Motor neuron (in vitro differentiated cells): Measurements from ENCODE around the gene BMP2K. TPM values are rescaled to one million over a fixed set of nuclear protein-coding genes. Genes with fewer than 3 reads are reported as not detected.

Experiments used
- ATAC-seq, 8 experiments: fragments of 200-7000 bp; cut with Tn5 transposase; replicated peaks in 6 of 8; 2 replicates each; pipeline ENCODE4 v1.8.0; 2021; ENCODE audit warnings: mild to moderate bottlenecking in 8 of 8, moderate library complexity in 8 of 8
- H3K27ac ChIP-seq, 2 donors: fragments of 250-450 bp; sonication (Bioruptor Pico); 2 replicates each; pipeline ENCODE4 v1.9.0; 2021; ENCODE audit warnings: antibody characterized with exemption in 2 of 2, mild to moderate bottlenecking in 2 of 2, moderate library complexity in 1 of 2
- H3K4me1 ChIP-seq, 2 donors: fragments of 250-450 bp; sonication (Bioruptor Pico); replicated peaks in 1 of 2; 2 replicates each; pipeline ENCODE4 v1.6.1; 2021; ENCODE audit warnings: antibody characterized with exemption in 2 of 2, mild to moderate bottlenecking in 2 of 2, moderate library complexity in 1 of 2
- H3K4me3 ChIP-seq, 5 donors: fragments of 250-450 bp; sonication (Bioruptor Pico); 2 replicates each; pipeline ENCODE4 v1.9.0; 2021; ENCODE audit warnings: antibody characterized with exemption in 5 of 5, mild to moderate bottlenecking in 5 of 5, moderate library complexity in 4 of 5
- WGBS, 10 experiments: fragments of 450-650 bp; shearing (Covaris generic); methylation state at CpG; one replicate each; pipeline ENCODE4 v1.0.0; 2022; 5-methylcytosine and 5-hydroxymethylcytosine counted together
- in situ Hi-C, 9 experiments: fragments of 400-800 bp; cut with MboI; loops; one replicate each; pipeline ENCODE4 v1.15.0; 2021; ENCODE audit warnings: low sequenced_read_pairs in 9 of 9, low pct_unique_long_range_greater_than_20kb in 2 of 9; ENCODE audit not compliant: unreplicated experiment in 9 of 9
- total RNA-seq, 8 experiments: library from RNA; unstranded; fragments of 300-600 nt; gene quantifications; 2 replicates each; pipeline versions ENCODE4 v1.2.3 to v1.2.4, GENCODE V29; 2022

BMP2K gene
- total RNA-seq, result 10 to 100 TPM; 10.4 to 41.7 (median 17.4) TPM

DNA sequence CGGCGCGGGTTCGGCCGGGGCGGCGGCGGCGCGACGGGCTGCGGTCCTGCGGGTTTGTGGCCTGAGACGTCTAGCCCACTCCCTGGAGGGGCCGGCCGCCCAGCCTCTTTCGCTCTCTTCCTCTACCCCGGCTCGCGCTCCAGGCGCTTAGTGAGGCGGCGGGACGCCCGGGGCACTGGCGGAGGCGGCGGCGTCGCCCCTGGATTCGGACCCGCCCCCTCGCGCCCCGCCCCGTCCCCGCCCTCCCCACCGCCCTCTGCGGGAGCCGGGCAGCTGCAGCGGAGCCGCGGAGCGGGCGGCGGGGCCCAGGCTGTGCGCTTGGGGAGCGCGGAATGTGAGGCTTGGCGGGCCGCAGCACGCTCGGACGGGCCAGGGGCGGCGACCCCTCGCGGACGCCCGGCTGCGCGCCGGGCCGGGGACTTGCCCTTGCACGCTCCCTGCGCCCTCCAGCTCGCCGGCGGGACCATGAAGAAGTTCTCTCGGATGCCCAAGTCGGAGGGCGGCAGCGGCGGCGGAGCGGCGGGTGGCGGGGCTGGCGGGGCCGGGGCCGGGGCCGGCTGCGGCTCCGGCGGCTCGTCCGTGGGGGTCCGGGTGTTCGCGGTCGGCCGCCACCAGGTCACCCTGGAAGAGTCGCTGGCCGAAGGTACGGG is at the start of gene BMP2K:
Gene BMP2K, plus strand, starts transcription at position 272 of the 650 bp plus-strand sequence. Its CDS starts 194 bp downstream, at position 466.
- WGBS, 10 experiments, result no CpG with 5 or more reads among the region's 95 CpGs
- peak within 1 kb of the TSS; percentile 85 to 97 for H3K27ac ChIP-seq
- H3K4me1 ChIP-seq, result peaks cover 13 to 24% of the 10 kb centered on the region in 2 donors
- H3K4me3 ChIP-seq, result peak within 1 kb of the TSS; percentile 78 to 100 (median 96)
- ATAC-seq, result peak; percentile 73 to 88 (median 85)
- in situ Hi-C loops, result no loop called here

GRCh38 chr4:78726546-78726945 is 49.6 kb upstream of the BMP2K start:
- in situ Hi-C loops, result no loop called here
- ATAC-seq, result no peak
- Histone ChIP-seq H3K27ac (no peak overlapping the region), H3K4me3 (no peak overlapping the region), H3K4me1 (peaks cover 0 to 3% of the 10 kb centered on the region in 2 donors)
- 57 to 100% (median 88%) methylated on average over 1 of the region's 1 CpG for WGBS, 10 experiments

GRCh38 chr4:78732332-78733104 is 43.6 kb upstream of the BMP2K start:
- no peak for ATAC-seq
- in situ Hi-C loops, result no loop called here
- 45 to 100% (median 82%) methylated on average over 1 to 3 of the region's 3 CpGs; no CpG with 5 or more reads in 2 of the 10 experiments for WGBS, 10 experiments

GRCh38 chr4:78734441-78735162 is 41.5 kb upstream of the BMP2K start:
- WGBS, 10 experiments, result 78 to 96% (median 90%) methylated on average over 1 to 3 of the region's 3 CpGs; no CpG with 5 or more reads in 1 of the 10 experiments
- Histone ChIP-seq H3K4me1 (no peaks in the 10 kb centered on the region), H3K27ac (no peak overlapping the region), H3K4me3 (no peak overlapping the region)
- no peak for ATAC-seq
- in situ Hi-C loops, result no loop called here

More at GRCh38 chr4:78732332-78733104, 43.6 kb upstream of the BMP2K start:
- no peak overlapping the region for H3K4me3 ChIP-seq
- H3K27ac ChIP-seq, result no peak overlapping the region
- no peaks in the 10 kb centered on the region for H3K4me1 ChIP-seq

GRCh38 chr4:78735697-78736096 is 40.5 kb upstream of the BMP2K start:
- Histone ChIP-seq H3K4me3 (no peak overlapping the region), H3K27ac (no peak overlapping the region), H3K4me1 (no peaks in the 10 kb centered on the region)
- in situ Hi-C loops, result no loop called here
- ATAC-seq, result no peak

DNA sequence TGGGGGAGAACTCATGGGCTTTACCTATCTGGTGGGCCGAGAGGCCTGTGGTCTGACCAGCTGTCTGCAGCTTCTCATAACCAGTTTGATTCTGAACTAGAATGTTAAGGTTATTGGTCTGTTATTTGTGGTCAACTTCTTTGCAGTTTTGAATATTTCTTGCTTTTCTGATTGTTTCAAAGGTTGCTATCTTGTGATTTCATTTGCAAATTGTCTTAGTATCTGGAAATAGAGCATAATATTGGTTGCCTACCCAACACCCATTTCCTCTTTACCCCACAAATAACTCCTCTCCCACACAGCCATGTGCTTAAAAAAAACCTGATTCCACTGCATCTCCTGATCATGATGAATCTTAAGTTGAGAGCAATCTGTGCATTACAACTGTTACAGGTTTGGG is 39.1 kb upstream of the BMP2K start:
- 40 to 100% (median 92%) methylated on average over 1 of the region's 1 CpG; no CpG with 5 or more reads in 6 of the 10 experiments for WGBS, 10 experiments
- ATAC-seq, result peak in 1 of 8 experiments; percentile 35
- H3K27ac ChIP-seq, result no peak overlapping the region
- in situ Hi-C loops, result no loop called here
- no peaks in the 10 kb centered on the region for H3K4me1 ChIP-seq
- no peak overlapping the region for H3K4me3 ChIP-seq

GRCh38 chr4:78737973-78738372 is 38.2 kb upstream of the BMP2K start:
- in situ Hi-C loops, result no loop called here
- no peak for ATAC-seq
- Histone ChIP-seq H3K4me1 (no peaks in the 10 kb centered on the region), H3K4me3 (no peak overlapping the region), H3K27ac (no peak overlapping the region)
- 14 to 60% (median 50%) methylated on average over 1 of the region's 2 CpGs; no CpG with 5 or more reads in 5 of the 10 experiments for WGBS, 10 experiments

DNA sequence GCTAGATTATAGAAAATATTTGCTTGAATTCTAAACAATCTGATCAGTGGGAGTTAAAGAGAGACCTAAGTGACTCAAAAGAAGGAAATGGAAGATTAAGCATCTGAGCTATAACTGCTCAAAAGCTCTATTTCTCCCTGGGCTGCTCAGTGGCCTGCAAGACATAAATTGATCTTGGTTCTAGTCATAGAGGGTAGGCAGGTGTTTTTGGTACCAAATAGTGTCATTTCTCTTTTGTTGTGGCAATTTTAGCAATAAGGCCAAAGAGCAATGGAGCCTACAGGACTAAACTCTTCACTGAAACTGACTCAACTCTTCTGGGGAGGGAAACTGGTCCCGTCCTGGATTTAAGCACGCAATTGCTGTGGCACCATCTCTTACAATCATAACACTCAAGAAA is 33.9 kb upstream of the BMP2K start:
- no peak overlapping the region for H3K4me3 ChIP-seq
- in situ Hi-C loops, result no loop called here
- ATAC-seq, result no peak
- WGBS, 10 experiments, result 80 to 100% (median 95%) methylated on average over 2 of the region's 2 CpGs; no CpG with 5 or more reads in 4 of the 10 experiments
- no peak overlapping the region for H3K27ac ChIP-seq
- no peaks in the 10 kb centered on the region for H3K4me1 ChIP-seq

- in situ Hi-C loops, result no loop called here
- Histone ChIP-seq H3K4me3 (no peak overlapping the region), H3K4me1 (no peaks in the 10 kb centered on the region), H3K27ac (no peak overlapping the region)
- 0 to 100% (median 40%) methylated on average over 1 to 3 of the region's 3 CpGs; no CpG with 5 or more reads in 2 of the 10 experiments for WGBS, 10 experiments
- ATAC-seq, result peak in 3 of 8 experiments; percentile 82 to 90 (median 84)
Observed at GRCh38 chr4:78747475-78747922, 28.7 kb upstream of the BMP2K start.

DNA sequence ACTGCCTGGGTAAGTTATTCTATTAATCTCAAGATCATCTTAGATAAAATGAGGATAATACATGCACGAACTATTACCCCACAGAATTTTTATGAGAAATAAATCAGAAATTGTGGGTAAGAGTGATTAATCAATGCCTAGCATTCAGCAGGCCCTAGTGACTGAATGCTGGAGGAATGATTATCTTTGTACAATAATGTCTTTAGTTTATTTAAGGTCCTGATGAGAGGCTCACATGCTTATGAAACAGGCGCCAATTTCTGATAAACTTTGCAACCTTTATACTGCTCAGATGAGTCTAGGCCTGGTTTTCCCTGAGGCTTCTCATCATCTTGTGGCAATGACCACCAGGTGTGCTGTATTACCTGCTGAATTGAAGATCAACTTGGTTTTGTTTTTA is 27.8 kb upstream of the BMP2K start:
- no peaks in the 10 kb centered on the region for H3K4me1 ChIP-seq
- no peak overlapping the region for H3K4me3 ChIP-seq
- H3K27ac ChIP-seq, result no peak overlapping the region
- no peak for ATAC-seq
- in situ Hi-C loops, result no loop called here
- WGBS, 10 experiments, result 83 to 100% (median 100%) methylated on average over 1 to 2 of the region's 2 CpGs; no CpG with 5 or more reads in 2 of the 10 experiments

GRCh38 chr4:78749258-78749971 is 26.7 kb upstream of the BMP2K start:
- 84 to 100% (median 93%) methylated on average over 1 to 4 of the region's 4 CpGs for WGBS, 10 experiments
- no peak for ATAC-seq
- in situ Hi-C loops, result no loop called here
- Histone ChIP-seq H3K4me3 (no peak overlapping the region), H3K4me1 (no peaks in the 10 kb centered on the region), H3K27ac (no peak overlapping the region)

- WGBS, 10 experiments, result 40 to 83% (median 70%) methylated on average over 1 to 2 of the region's 2 CpGs; no CpG with 5 or more reads in 3 of the 10 experiments
- Histone ChIP-seq H3K4me3 (no peak overlapping the region), H3K27ac (no peak overlapping the region), H3K4me1 (no peaks in the 10 kb centered on the region)
- ATAC-seq, result no peak
- in situ Hi-C loops, result no loop called here
Observed at GRCh38 chr4:78749972-78750727, 26.0 kb upstream of the BMP2K start.
